DMS 273 (cell line): ENCODE measurements around the gene NDRG2.

Experiments used
- DNase-seq: peaks from one replicate; lab custom pipeline; 2025; ENCODE audit not compliant: unreplicated experiment; lab: John Stamatoyannopoulos, UW

NDRG2 gene

DNA sequence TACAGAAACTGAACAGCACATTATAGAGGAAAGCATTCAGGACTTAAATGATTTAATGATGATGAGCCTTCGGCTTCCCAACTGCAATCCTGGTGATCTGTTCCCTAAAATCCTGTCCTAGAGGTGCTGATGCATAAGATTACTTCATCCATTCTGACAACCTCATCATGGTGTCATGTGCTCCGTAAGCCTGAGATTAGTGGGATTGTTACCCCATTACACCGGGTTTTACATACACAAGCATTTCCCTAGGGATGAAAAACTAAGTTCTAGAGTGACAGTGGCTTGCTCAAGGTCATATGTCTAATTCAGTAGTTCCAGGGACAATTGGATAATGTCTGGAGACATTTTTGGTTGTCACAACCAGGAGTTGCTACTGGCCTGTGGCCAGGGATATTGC, 12.3 kb upstream of the NDRG2 start:
- DNase-seq: no peak

- DNase-seq: no peak
These were observed 11.9 kb upstream of the NDRG2 start for GRCh38 chr14:21036751-21037150.

DNA sequence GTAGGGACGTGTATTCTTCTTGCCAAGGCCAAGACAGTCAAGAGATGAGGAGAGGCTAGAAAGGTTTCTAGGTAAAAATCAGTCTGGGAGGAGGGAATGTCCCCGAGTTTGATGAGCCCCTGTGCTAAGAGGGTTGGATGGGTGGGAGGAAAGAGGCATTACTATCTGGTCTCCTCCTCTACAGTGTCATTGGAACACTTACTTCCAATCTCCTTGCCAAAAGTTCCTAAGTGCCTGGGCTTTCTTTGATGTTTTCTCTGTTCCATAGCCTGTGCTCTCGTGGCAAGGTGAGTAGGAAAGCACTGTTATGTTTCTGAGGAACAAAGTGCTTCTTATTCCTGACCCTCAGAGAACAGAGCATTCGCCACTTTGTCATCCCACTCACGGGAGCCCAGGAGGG, 9.8 kb upstream of the NDRG2 start, which contains the start of gene RNASE13:
RNASE13 (minus strand) TSS at position 101 of the 400 bp plus-strand sequence. CDS start 519 bp downstream, outside the sequence.
- no peak for DNase-seq

DNA sequence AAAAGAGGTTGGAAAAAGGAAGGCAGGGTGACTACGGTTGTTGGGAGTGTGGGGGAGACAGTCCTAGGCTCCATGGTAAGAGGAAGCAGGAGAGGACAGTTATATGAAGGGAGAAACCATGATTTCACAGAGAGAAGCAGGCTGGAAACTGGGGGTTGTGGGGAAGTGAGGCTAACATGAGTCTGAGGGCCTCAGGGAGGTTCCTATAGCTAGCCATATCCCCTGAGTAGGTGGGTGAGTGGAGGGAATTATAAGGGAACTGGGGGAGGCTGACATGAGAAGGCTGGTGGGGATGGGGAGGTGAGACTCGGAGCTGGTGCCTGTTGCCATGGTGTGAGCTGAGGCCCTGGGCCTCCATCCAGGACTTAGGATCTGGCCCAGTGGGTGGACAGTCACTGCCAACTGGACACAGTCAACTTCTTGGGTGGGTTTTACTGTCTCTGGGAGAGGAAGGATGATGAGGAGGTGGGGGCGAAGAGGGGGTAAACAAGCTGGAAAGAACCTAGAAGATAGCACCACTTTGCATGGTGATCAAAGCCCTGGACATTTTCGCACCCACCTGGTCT, 8.4 kb upstream of the NDRG2 start:
- DNase-seq: no peak

- DNase-seq: no peak
These were observed 7.7 kb upstream of the NDRG2 start for GRCh38 chr14:21032326-21033132.

GRCh38 chr14:21030531-21030930, 5.7 kb upstream of the NDRG2 start:
- no peak for DNase-seq

- no peak for DNase-seq
These were observed 5.1 kb upstream of the NDRG2 start, which contains the start of gene TPPP2 for GRCh38 chr14:21029917-21030316. Gene TPPP2 (plus strand): TSS chr14:21030217. CDS start chr14:21030582, 365 bp downstream.

GRCh38 chr14:21026988-21027315, 2.1 kb upstream of the NDRG2 start:
- DNase-seq: no peak

DNA sequence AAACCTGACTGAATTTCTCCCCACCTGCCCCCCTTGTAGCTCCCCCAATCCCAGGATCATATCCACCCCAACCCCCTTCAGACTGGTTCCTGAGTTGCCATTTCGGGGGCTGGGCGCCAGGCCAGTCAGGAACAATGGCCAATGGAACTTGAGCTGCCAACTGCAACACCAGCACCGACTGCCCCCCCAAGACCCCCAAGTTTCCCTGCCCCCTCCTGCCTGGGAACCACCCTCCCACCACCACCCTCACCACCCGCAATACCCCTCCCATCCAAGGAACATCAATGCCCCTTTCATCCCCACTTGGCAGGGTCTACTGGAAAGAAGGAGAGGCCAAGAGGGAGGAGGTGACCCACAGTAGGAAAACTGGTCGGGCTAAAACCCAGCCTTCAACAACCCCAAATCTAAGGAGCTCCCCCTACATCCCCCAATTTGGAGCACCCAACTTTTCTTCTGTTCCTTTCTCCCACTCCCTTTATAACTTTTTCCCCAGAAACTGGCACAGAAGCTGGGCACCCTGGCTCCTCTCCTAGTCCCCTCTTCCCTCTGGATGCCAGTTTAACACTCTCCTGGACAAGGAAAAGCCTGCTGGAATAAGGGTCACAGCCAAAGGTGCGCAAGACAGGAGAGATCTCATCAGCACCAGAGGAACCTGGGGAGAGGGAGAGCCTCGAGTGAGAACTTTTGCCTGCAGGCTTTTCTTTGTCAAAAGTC, 1.6 kb upstream of the NDRG2 start:
- DNase-seq: no peak

GRCh38 chr14:21025371-21026273, 761 bp upstream of the NDRG2 start:
- DNase-seq: peak; percentile 38

GRCh38 chr14:21023817-21024584, 860 bp downstream of the NDRG2 start:
- no peak for DNase-seq

- no peak for DNase-seq
These were observed 1.7 kb downstream of the NDRG2 start for GRCh38 chr14:21023174-21023573.

GRCh38 chr14:21022686-21023085, 2.2 kb downstream of the NDRG2 start:
- DNase-seq: no peak

DNA sequence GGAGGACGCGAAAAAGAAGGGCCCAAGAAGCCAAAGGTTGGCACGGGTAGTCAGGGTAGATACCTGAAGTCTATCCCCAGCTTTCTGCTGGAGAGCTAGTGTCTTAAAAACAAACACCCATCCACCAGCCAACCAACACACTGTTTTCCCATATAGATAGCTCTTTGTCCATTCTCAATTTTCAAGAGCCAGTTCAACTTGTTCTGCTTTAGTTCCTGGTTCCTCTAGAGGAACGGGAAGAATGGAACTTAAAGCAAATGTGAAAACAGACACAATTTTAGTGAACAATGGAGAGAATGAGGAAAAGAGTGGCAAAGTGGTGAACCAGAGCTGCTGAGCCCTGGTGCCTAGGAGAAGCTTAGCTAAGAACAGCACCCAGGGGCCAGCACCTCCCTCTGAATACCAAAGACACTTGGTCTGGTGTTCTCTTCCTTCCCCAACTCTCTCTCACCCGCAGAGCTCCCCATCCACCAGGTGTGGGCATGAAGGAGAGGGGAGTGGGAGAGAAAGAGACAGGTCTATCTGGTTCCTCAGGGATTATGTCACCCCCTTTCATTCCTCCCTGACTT, 3.8 kb downstream of the NDRG2 start:
- no peak for DNase-seq

DNA sequence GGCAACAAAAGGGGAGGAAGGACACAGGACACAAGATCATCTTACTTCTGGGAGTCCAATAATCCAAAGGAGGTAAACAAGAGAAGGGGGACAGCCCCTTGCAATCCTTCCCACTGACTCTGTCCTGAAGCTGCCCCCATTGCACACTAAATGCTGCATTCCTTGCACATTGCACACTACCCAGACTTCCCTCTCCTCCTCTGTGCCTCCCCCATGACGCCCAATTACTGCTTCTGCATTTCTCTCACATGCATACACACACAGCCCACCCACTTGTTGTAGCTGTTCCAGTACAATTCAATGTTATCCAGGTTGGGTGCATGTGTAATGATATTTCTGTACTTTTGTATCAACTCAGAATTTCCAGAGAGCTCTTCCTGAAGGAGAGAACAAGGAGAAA, 5.5 kb downstream of the NDRG2 start:
- no peak for DNase-seq

DNA sequence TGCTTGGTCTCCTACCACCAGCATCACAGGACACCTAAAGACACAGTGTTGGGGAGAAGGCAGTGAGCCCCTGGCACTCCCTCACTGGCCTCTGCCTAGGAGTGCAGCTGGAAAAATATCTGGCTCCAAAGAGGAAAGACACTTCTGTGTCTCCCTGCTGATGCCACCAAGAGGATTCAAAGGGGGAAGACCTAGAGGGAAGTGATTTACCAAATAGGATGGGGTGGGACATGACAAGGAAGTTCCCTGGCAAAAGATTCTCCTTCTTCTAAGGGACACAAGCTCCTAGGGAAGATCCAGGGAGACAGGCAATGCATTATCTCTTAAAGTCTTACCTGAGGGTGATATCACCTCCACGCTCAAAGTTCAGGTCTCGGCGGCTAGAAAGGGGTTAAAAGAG, 6.1 kb downstream of the NDRG2 start:
- no peak for DNase-seq

DNA sequence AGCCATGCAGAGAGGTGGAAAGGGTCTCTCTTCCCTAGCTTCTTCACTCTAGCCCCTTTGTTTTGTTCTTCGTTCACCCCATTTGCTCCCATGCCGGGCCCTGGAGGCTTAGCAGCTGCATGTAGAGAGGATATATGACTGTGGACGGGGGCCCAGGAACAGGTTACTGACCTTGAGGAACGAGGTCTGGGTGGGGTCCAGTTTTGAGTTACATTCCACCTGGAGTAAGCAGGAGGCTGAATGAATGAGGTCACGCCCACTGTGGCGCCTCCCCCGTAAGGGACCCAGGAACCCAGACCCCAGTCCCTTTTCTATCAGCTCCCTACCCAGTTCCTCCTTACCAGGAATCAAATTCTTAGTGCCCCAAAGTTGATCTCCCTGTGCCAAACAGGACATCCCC, 6.6 kb downstream of the NDRG2 start:
- no peak for DNase-seq

DNA sequence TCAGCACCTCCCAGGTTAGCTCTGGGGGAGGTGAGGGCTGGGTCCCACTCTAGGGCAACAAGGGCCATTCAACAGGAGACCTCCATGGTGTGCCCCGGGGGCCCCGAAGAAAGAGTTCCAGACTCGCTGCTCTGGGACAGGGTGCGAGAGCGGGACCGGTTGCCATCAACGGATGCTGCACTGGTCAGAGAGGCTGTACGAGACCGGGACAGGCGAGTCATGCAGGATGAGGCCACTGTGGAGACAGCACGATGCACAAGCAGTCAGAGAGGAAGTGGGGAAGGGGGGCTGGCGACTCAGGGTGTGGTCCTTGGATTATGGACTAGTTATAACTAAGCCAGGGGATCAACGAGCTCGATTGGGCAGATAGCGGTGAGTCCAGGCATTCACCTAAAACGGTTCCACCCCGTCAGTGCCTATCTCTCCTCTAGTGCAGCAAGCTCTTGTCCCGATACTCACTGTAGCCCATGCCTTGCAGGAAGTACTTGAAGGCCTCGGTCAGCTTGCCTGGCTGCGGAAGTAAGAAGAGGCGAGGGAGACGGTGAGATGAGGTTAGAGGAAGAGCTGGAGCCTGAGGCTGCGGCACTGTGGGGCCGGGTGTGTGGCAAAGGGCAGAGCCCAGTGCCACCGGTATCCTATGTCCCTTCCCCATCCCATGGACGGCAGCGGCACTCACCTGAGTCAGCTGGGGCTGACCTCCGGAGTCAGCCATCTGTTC, 7.2 kb downstream of the NDRG2 start:
- no peak for DNase-seq

GRCh38 chr14:21016413-21017190, 8.3 kb downstream of the NDRG2 start:
- no peak for DNase-seq
